ENCODE data around the gene IQCH.

IQCH gene

GRCh38 chr15:67358391-67358790 is 103.8 kb downstream of the IQCH start:
- Histone ChIP-seq H2AFZ (ENCODE audit: low read length) (no peak overlapping the region), H3F3A (ENCODE audit: insufficient read depth, low read length) (no peaks in the 10 kb centered on the region), H3K36me3 (ENCODE audit: insufficient read depth, low read length) (no peaks in the 10 kb centered on the region), H3K4me1 (ENCODE audit: insufficient read depth, low read length, severe bottlenecking) (no peaks in the 10 kb centered on the region), H3K79me2 (ENCODE audit: insufficient read depth, low read length) (no peaks in the 10 kb centered on the region), H3K9me3 (ENCODE audit: low read length) (no peaks in the 10 kb centered on the region), H3K9ac (ENCODE audit: low read length) (no peak overlapping the region), H4K20me1 (ENCODE audit: insufficient read depth, low read length) (no peaks in the 10 kb centered on the region), H3K27ac (ENCODE audit: low read depth, low read length, poor library complexity, severe bottlenecking) (no peak overlapping the region), H3K9me2 (ENCODE audit: low read depth, low read length) (no peaks in the 10 kb centered on the region), H3K4me2 (ENCODE audit: low read length) (no peak overlapping the region), H3K27me3 (ENCODE audit: insufficient read depth, low read length) (no peaks in the 10 kb centered on the region), H3K4me3 (ENCODE audit: low read depth, low read length, poor library complexity, severe bottlenecking) (no peak overlapping the region)
- TF ChIP-seq CTCF (IDR thresholded peaks at IDR 0.05; ENCODE audit: low read length) (no peak), EZH2 (IDR thresholded peaks at IDR 0.05; ENCODE audit: borderline replicate concordance, low read length) (no peak)

- Histone ChIP-seq H3K4me2 (ENCODE audit: low read length) (no peak overlapping the region), H3K9ac (ENCODE audit: low read length) (no peak overlapping the region), H3K27me3 (ENCODE audit: insufficient read depth, low read length) (no peaks in the 10 kb centered on the region), H3K4me3 (ENCODE audit: low read depth, low read length, poor library complexity, severe bottlenecking) (no peak overlapping the region), H3K9me3 (ENCODE audit: low read length) (no peaks in the 10 kb centered on the region), H3F3A (ENCODE audit: insufficient read depth, low read length) (no peaks in the 10 kb centered on the region), H4K20me1 (ENCODE audit: insufficient read depth, low read length) (no peaks in the 10 kb centered on the region), H3K36me3 (ENCODE audit: insufficient read depth, low read length) (no peaks in the 10 kb centered on the region), H3K79me2 (ENCODE audit: insufficient read depth, low read length) (no peaks in the 10 kb centered on the region), H3K27ac (ENCODE audit: low read depth, low read length, poor library complexity, severe bottlenecking) (no peak overlapping the region), H2AFZ (ENCODE audit: low read length) (no peak overlapping the region), H3K4me1 (ENCODE audit: insufficient read depth, low read length, severe bottlenecking) (no peaks in the 10 kb centered on the region), H3K9me2 (ENCODE audit: low read depth, low read length) (no peaks in the 10 kb centered on the region)
- TF ChIP-seq CTCF (IDR thresholded peaks at IDR 0.05; ENCODE audit: low read length) (no peak), EZH2 (IDR thresholded peaks at IDR 0.05; ENCODE audit: borderline replicate concordance, low read length) (no peak)
These were observed 104.2 kb downstream of the IQCH start for GRCh38 chr15:67358812-67359211.

DNA sequence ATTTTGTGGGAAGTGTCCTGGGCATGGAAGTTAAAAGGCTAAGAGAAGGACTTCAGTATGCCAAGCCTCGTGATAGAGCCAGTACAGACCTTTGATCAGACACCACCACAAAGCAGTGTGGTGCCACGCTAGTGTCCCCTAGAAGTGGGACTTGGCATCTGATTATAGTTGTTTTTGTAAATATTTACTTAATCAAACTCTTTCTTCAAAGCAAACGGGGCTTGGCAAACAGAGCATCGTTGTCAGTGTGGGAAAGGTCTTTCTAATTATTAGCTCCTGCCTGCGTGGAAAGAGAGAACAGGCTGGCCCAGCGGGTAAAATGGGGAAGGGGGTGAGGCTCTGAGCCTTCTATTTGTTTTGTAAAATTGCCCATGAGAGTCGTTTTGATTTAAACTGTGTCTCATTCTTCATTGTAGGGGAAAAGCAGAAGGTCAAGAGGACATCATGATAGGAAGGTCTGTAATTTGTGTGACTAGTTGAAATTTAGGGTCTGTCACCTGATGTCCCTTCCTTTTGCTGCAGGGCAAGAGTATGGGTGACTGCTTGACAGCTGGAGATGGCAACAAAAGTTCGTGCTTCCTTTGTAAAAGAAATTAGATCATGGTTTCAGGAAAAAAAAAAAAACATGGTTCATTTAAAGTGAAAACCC is 105.0 kb downstream of the IQCH start:
- H3K9ac ChIP-seq (ENCODE audit: low read length): no peak overlapping the region
- TF ChIP-seq CTCF (IDR thresholded peaks at IDR 0.05; ENCODE audit: low read length): no peak
- TF ChIP-seq EZH2 (IDR thresholded peaks at IDR 0.05; ENCODE audit: borderline replicate concordance, low read length): no peak
- no peaks in the 10 kb centered on the region for H3K4me1 ChIP-seq (ENCODE audit: insufficient read depth, low read length, severe bottlenecking)
- no peaks in the 10 kb centered on the region for H3F3A ChIP-seq (ENCODE audit: insufficient read depth, low read length)
- H3K79me2 ChIP-seq (ENCODE audit: insufficient read depth, low read length): no peaks in the 10 kb centered on the region
- no peaks in the 10 kb centered on the region for H3K27me3 ChIP-seq (ENCODE audit: insufficient read depth, low read length)
- no peak overlapping the region for H3K4me2 ChIP-seq (ENCODE audit: low read length)
- H3K27ac ChIP-seq (ENCODE audit: low read depth, low read length, poor library complexity, severe bottlenecking): no peak overlapping the region
- no peaks in the 10 kb centered on the region for H3K9me3 ChIP-seq (ENCODE audit: low read length)
- H3K9me2 ChIP-seq (ENCODE audit: low read depth, low read length): no peaks in the 10 kb centered on the region
- H3K36me3 ChIP-seq (ENCODE audit: insufficient read depth, low read length): no peaks in the 10 kb centered on the region
- H4K20me1 ChIP-seq (ENCODE audit: insufficient read depth, low read length): no peaks in the 10 kb centered on the region
- H3K4me3 ChIP-seq (ENCODE audit: low read depth, low read length, poor library complexity, severe bottlenecking): no peak overlapping the region
- H2AFZ ChIP-seq (ENCODE audit: low read length): no peak overlapping the region
